ENCODE results near the gene ANKRD40CL.

GRCh38 chr17:50766222-50767023 is 895 bp downstream of the ANKRD40CL start:
- no peak for TF ChIP-seq POLR2A (IDR thresholded peaks at IDR 0.05; ENCODE audit: extremely low read depth, insufficient read length)
- no peak for TF ChIP-seq CTCF (IDR thresholded peaks at IDR 0.05; ENCODE audit: low read depth, low read length)
- no peak for TF ChIP-seq MAX (IDR thresholded peaks at IDR 0.05; ENCODE audit: low read depth, low read length)
- no peak for TF ChIP-seq MYC (IDR thresholded peaks at IDR 0.05; ENCODE audit: low read depth, low read length)
